DND-41 (cell line): ENCODE measurements around the gene NDUFA12.
A peak's percentile ranks its signal among the peaks of the same experiment; 100 is the strongest.

ENCODE experiments used
- ATAC-seq: fragments of 200-7000 bp; cut with Tn5 transposase; 3 replicates; pipeline ENCODE4 v1.9.1; 2021; ENCODE audit warnings: low read depth; ENCODE audit not compliant: insufficient read depth
- DNase-seq: peaks from one replicate; pipeline ENCODE4 v3.0.0-alpha.2; 2020
- H2AFZ ChIP-seq: 2 replicates; pipeline ENCODE4 v1.6.0; 2012; ENCODE audit warnings: low read depth, low read length
- H3K27ac ChIP-seq: 2 replicates; pipeline ENCODE4 v1.5.1; 2012; ENCODE audit warnings: low read length, inconsistent platforms
- H3K27me3 ChIP-seq: fragments of 200-600 bp; sonication (generic); 2 replicates; pipeline ENCODE4 v1.6.0; 2012; ENCODE audit warnings: low read length, mild to moderate bottlenecking, inconsistent platforms; ENCODE audit not compliant: insufficient read depth, poor library complexity
- H3K36me3 ChIP-seq: 2 replicates; pipeline ENCODE4 v1.5.1; 2012; ENCODE audit warnings: low read length, inconsistent platforms; ENCODE audit not compliant: insufficient read depth
- H3K4me1 ChIP-seq: 2 replicates; pipeline ENCODE4 v1.5.1; 2012; ENCODE audit warnings: mild to moderate bottlenecking, low read length; ENCODE audit not compliant: insufficient read depth
- H3K4me2 ChIP-seq: 2 replicates; pipeline ENCODE4 v1.6.0; 2012; ENCODE audit warnings: mild to moderate bottlenecking, moderate library complexity, low read length, inconsistent platforms; ENCODE audit not compliant: insufficient read depth
- H3K4me3 ChIP-seq, 2 experiments: fragments of 200-600 bp in 1 of 2; shearing (Covaris generic) in 1 of 2; 2 replicates each; pipeline ENCODE4 v1.5.1; 2012 to 2016; ENCODE audit warnings: inconsistent platforms in 2 of 2, low read length in 2 of 2, mild to moderate bottlenecking in 2 of 2, low read depth in 1 of 2, moderate library complexity in 1 of 2
- H3K79me2 ChIP-seq: 2 replicates; pipeline ENCODE4 v1.6.0; 2012; ENCODE audit warnings: low read length, inconsistent platforms; ENCODE audit not compliant: insufficient read depth
- H3K9ac ChIP-seq: 2 replicates; pipeline ENCODE4 v1.6.0; 2012; ENCODE audit warnings: low read depth, mild to moderate bottlenecking, inconsistent platforms, low read length, moderate library complexity
- H3K9me3 ChIP-seq: 2 replicates; pipeline ENCODE4 v1.5.1; 2012; ENCODE audit warnings: low read length, moderate library complexity, mild to moderate bottlenecking, inconsistent platforms; ENCODE audit not compliant: insufficient read depth, severe bottlenecking
- H4K20me1 ChIP-seq: 2 replicates; pipeline ENCODE4 v1.6.0; 2012; ENCODE audit warnings: low read length; ENCODE audit not compliant: insufficient read depth
- CTCF ChIP-seq: IDR thresholded peaks from 2 replicates; pipeline ENCODE4 v1.5.1; 2012; ENCODE audit warnings: borderline replicate concordance, low read length, moderate library complexity, mild to moderate bottlenecking; ENCODE audit not compliant: poor library complexity, severe bottlenecking; ENCODE audit errors: extremely low read depth
- EZH2 ChIP-seq: IDR thresholded peaks from 3 replicates; pipeline ENCODE4 v1.6.1; 2012; ENCODE audit warnings: borderline replicate concordance, low read depth, mild to moderate bottlenecking, moderate library complexity, low read length, inconsistent platforms; ENCODE audit not compliant: severe bottlenecking

The NDUFA12 gene

GRCh38 chr12:94983321-94983720, 20.2 kb downstream of the NDUFA12 start:
- H3K4me1 ChIP-seq, result peaks cover 19% of the 10 kb centered on the region
- no peak for TF ChIP-seq EZH2
- peaks cover 15% of the 10 kb centered on the region; the same call in 1 of the 2 replicates for H3K36me3 ChIP-seq
- DNase-seq (no peak), ATAC-seq (no peak)
- no peaks in the 10 kb centered on the region for H3K9me3 ChIP-seq
- H3K4me3 ChIP-seq, result no peak overlapping the region
- H4K20me1 ChIP-seq, result peaks cover 23% of the 10 kb centered on the region
- H3K9ac ChIP-seq, result no peak overlapping the region
- peaks cover 22% of the 10 kb centered on the region for H3K79me2 ChIP-seq
- no peak overlapping the region for H3K4me2 ChIP-seq
- no peaks in the 10 kb centered on the region for H3K27me3 ChIP-seq
- no peak overlapping the region for H3K27ac ChIP-seq
- H2AFZ ChIP-seq, result no peak overlapping the region

- TF ChIP-seq EZH2, result no peak
- no peak for TF ChIP-seq CTCF
- no peak overlapping the region for H3K9ac ChIP-seq
- H3K27ac ChIP-seq, result no peak overlapping the region
- peaks cover 22% of the 10 kb centered on the region for H3K79me2 ChIP-seq
- peaks cover 10% of the 10 kb centered on the region for H3K4me1 ChIP-seq
- no peak overlapping the region for H3K4me2 ChIP-seq
- H4K20me1 ChIP-seq, result peaks cover 23% of the 10 kb centered on the region
- no peaks in the 10 kb centered on the region for H3K9me3 ChIP-seq
- no peak overlapping the region for H2AFZ ChIP-seq
- H3K36me3 ChIP-seq, result peaks cover 15% of the 10 kb centered on the region; the same call in 1 of the 2 replicates
- no peaks in the 10 kb centered on the region for H3K27me3 ChIP-seq
- H3K4me3 ChIP-seq, result no peak overlapping the region
- DNase-seq, result no peak
- ATAC-seq, result no peak
These were observed 21.0 kb downstream of the NDUFA12 start for GRCh38 chr12:94982456-94982855.

DNA sequence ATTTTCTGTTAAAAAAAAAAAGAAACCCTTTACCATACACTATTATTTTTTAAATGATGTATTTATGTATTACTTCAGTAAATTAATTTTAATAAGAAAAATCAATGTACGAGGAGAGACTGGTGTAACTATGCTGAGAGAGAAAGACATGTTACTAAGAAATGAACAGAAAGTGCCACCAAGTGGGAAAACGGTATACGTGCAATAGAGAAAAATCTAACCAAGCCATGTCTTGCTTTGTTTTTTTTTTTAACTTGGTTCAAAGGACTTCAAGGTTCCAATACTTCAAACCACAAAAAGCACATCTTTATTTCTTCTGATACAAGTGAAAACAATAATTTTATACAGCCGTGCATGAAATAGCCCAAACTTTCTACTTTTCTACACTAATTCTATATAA, 22.9 kb downstream of the NDUFA12 start:
- H4K20me1 ChIP-seq, result peaks cover 18% of the 10 kb centered on the region; the same call in 1 of the 2 replicates
- peak; percentile 39; the same call in 1 of the 3 replicates for ATAC-seq
- peaks cover 15% of the 10 kb centered on the region; the same call in 1 of the 2 replicates for H3K36me3 ChIP-seq
- no peak overlapping the region for H3K27ac ChIP-seq
- no peak overlapping the region for H3K9ac ChIP-seq
- no peak overlapping the region for H3K4me3 ChIP-seq
- no peaks in the 10 kb centered on the region for H3K4me1 ChIP-seq
- TF ChIP-seq CTCF (peak; percentile 50), EZH2 (no peak)
- no peaks in the 10 kb centered on the region for H3K9me3 ChIP-seq
- DNase-seq, result no peak
- no peaks in the 10 kb centered on the region for H3K27me3 ChIP-seq
- peaks cover 16% of the 10 kb centered on the region for H3K79me2 ChIP-seq
- H3K4me2 ChIP-seq, result no peak overlapping the region
- H2AFZ ChIP-seq, result no peak overlapping the region

DNA sequence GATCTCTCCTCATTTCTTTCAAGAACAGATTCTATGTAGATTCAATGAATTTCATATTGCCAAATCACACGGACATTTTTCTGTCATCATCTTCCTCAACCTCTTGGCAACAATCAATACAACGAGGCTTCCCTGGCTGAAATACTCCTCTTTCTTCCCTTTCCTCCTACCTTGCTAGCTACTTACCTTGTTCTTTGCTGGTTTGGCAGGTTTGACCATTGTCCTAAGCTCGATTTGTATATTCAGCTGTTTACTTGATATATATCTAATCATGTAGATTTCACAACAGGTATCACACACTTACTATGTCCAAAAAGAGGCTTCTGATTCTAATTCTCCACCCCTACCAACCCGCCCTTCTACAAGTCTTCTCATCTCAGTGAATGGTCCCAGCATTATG, 23.6 kb downstream of the NDUFA12 start:
- no peaks in the 10 kb centered on the region for H3K27me3 ChIP-seq
- peaks cover 15% of the 10 kb centered on the region; the same call in 1 of the 2 replicates for H3K36me3 ChIP-seq
- no peaks in the 10 kb centered on the region for H3K9me3 ChIP-seq
- H4K20me1 ChIP-seq, result peaks cover 18% of the 10 kb centered on the region; the same call in 1 of the 2 replicates
- no peaks in the 10 kb centered on the region for H3K4me1 ChIP-seq
- peaks cover 16% of the 10 kb centered on the region for H3K79me2 ChIP-seq
- no peak overlapping the region for H2AFZ ChIP-seq
- ATAC-seq, result no peak
- TF ChIP-seq EZH2, result no peak
- TF ChIP-seq CTCF, result no peak
- no peak overlapping the region for H3K4me3 ChIP-seq
- H3K27ac ChIP-seq, result no peak overlapping the region
- H3K9ac ChIP-seq, result no peak overlapping the region
- no peak for DNase-seq
- no peak overlapping the region for H3K4me2 ChIP-seq
